T-helper 1 cell treated with Interleukin-12 subunit alpha and Interleukin-12 subunit beta and Interleukin-4 antibody, amounts not matched to agents 30 μg/mL and 1 μg/mL, for 36 hours (primary cell): ENCODE results near the gene NTNG2.

Experiments
- H3K27ac Mint-ChIP-seq: one replicate; pipeline ENCODE4 v1.8.0; 2021; ENCODE audit warnings: mild to moderate bottlenecking, mixed read lengths
- H3K27me3 Mint-ChIP-seq: one replicate; pipeline ENCODE4 v1.8.0; 2021; ENCODE audit warnings: low read depth, mixed read lengths
- H3K36me3 Mint-ChIP-seq: one replicate; pipeline ENCODE4 v1.8.0; 2021; ENCODE audit warnings: low read depth, mixed read lengths
- H3K4me1 Mint-ChIP-seq: one replicate; pipeline ENCODE4 v1.8.0; 2021; ENCODE audit warnings: low read depth, mixed read lengths
- H3K4me3 Mint-ChIP-seq: one replicate; pipeline ENCODE4 v1.8.0; 2021; ENCODE audit warnings: mild to moderate bottlenecking, moderate library complexity, mixed read lengths
- H3K9me3 Mint-ChIP-seq: one replicate; pipeline ENCODE4 v1.8.0; 2021; ENCODE audit warnings: mixed read lengths

The NTNG2 gene

GRCh38 chr9:132171702-132172101 is 9.8 kb downstream of the NTNG2 start:
- H3K4me1 Mint-ChIP-seq: peaks cover 4% of the 10 kb centered on the region
- peaks cover 6% of the 10 kb centered on the region for H3K36me3 Mint-ChIP-seq
- H3K27me3 Mint-ChIP-seq: peaks cover 6% of the 10 kb centered on the region
- no peak overlapping the region for H3K27ac Mint-ChIP-seq
- H3K4me3 Mint-ChIP-seq: no peak overlapping the region
- H3K9me3 Mint-ChIP-seq: no peaks in the 10 kb centered on the region

DNA sequence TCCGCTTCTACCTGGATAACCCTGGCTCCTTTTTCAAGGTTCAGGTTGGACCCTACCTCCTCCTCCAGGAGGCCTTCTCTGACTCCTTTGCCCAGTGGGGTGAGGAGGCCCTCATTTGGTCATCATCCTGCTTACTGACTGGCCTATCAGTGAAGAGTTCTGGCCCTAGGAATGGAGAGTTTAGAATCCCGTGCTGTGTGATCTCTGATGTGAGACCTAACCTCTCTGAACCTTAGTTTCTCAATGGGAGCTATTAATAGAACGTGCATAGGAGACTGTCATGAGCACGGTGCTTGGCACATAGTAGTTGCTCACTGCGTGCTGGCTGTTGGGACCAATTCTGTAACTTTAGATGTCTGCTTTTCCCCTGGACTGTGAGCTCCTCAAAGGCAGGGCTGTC is 10.3 kb downstream of the NTNG2 start:
- Mint-ChIP-seq H3K9me3 (no peaks in the 10 kb centered on the region), H3K36me3 (peaks cover 6% of the 10 kb centered on the region), H3K4me1 (peaks cover 4% of the 10 kb centered on the region), H3K4me3 (no peak overlapping the region), H3K27ac (no peak overlapping the region), H3K27me3 (peaks cover 4% of the 10 kb centered on the region)

GRCh38 chr9:132175431-132175830 is 13.6 kb downstream of the NTNG2 start:
- Mint-ChIP-seq H3K4me1 (no peaks in the 10 kb centered on the region), H3K4me3 (no peak overlapping the region), H3K27ac (no peak overlapping the region), H3K36me3 (peaks cover 6% of the 10 kb centered on the region), H3K9me3 (no peaks in the 10 kb centered on the region), H3K27me3 (no peaks in the 10 kb centered on the region)

DNA sequence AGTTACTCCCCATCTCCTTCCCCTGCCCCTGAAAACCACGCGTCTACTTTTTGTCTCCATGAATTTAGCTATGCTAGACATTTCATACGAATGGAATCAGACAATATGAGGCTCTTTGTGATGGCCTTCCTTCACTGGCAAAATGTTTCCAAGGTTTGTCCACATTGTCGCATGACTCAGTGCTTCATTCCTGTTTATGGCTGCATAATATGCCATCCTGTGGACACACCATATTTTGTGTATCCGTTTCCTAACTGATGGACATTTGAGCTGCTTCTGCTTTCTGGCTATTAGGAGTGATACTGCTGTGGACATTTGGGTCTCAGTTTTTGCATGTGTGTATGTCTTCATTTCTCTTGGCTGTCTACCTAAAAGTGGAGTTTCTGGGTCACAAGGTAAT is 14.5 kb downstream of the NTNG2 start:
- no peaks in the 10 kb centered on the region for H3K9me3 Mint-ChIP-seq
- H3K4me3 Mint-ChIP-seq: no peak overlapping the region
- peaks cover 6% of the 10 kb centered on the region for H3K36me3 Mint-ChIP-seq
- H3K27ac Mint-ChIP-seq: no peak overlapping the region
- no peaks in the 10 kb centered on the region for H3K4me1 Mint-ChIP-seq
- H3K27me3 Mint-ChIP-seq: no peaks in the 10 kb centered on the region

DNA sequence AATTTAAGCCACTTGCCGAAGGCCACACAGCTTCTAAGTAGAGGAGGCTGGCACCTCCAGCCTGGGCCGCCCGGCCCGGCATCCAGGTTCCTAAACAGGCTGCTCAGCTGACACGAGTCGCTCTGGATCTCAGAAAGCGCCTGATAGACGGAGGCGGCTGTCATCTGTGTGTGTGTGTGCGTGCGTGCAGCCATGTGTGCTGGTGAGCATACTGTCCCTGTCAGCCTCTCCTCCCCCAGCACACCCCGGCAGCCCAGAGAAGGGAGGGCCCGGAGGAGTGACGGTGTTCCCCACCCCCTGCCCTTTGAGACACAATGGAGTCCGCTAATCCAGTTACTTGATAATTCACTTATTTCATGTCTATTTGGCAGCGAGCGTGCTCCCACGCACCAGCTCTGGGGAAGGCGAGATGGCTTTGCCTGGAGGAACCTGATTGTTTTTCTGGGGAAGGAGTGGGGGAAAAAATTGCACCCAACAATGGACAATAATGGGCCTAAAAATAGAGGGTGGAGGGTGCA is 20.0 kb downstream of the NTNG2 start:
- no peaks in the 10 kb centered on the region for H3K4me1 Mint-ChIP-seq
- peaks cover 5% of the 10 kb centered on the region for H3K27me3 Mint-ChIP-seq
- no peak overlapping the region for H3K27ac Mint-ChIP-seq
- no peaks in the 10 kb centered on the region for H3K36me3 Mint-ChIP-seq
- H3K9me3 Mint-ChIP-seq: no peaks in the 10 kb centered on the region
- no peak overlapping the region for H3K4me3 Mint-ChIP-seq

GRCh38 chr9:132182314-132183091 is 20.6 kb downstream of the NTNG2 start:
- no peak overlapping the region for H3K4me3 Mint-ChIP-seq
- H3K36me3 Mint-ChIP-seq: no peaks in the 10 kb centered on the region
- no peaks in the 10 kb centered on the region for H3K9me3 Mint-ChIP-seq

DNA sequence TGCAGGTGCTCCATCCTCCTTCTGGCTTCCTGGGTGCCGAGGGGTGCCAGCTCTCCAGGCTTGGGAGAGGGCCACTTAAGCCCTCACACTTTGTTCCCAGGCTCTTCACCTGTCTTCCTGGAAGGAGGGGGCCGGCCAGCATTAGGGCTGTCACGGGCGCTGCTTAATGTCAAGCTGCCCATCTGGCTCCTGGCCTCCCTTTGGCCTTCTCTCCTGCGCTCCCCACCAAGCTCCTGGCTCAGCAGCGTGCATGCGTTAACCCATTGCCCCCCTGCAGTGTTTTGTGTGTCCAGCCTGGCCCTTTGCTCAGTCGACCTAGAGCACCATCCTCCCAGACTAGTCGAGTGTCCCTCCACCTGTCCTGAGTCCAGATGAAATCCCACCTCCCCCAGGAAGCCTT is 21.3 kb downstream of the NTNG2 start:
- H3K9me3 Mint-ChIP-seq: no peaks in the 10 kb centered on the region
- H3K4me1 Mint-ChIP-seq: no peaks in the 10 kb centered on the region
- H3K27ac Mint-ChIP-seq: no peak overlapping the region
- H3K36me3 Mint-ChIP-seq: no peaks in the 10 kb centered on the region
- H3K4me3 Mint-ChIP-seq: no peak overlapping the region
- peaks cover 5% of the 10 kb centered on the region for H3K27me3 Mint-ChIP-seq

More at GRCh38 chr9:132182314-132183091, 20.6 kb downstream of the NTNG2 start:
- Mint-ChIP-seq H3K4me1 (no peaks in the 10 kb centered on the region), H3K27ac (no peak overlapping the region), H3K27me3 (peaks cover 5% of the 10 kb centered on the region)

DNA sequence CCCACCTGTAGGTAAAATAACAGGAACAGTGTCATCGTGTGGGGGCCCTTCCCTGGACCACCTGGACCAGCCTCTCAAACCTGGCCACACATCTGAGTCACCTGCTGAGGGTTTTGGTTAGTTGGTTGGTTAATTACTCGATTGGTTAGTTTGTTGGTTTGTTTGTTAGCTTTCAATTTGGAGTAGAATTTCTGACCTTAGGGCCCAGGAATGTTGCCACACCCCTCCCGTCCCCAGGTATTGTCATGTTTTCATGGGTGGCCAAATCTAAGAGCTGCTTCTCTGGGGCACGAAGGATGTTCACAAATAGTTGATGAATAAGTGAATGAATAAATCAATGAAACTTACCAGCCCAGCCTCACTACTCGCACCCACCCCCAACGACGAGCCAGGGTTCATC is 21.9 kb downstream of the NTNG2 start:
- Mint-ChIP-seq H3K4me1 (no peaks in the 10 kb centered on the region), H3K27me3 (peaks cover 5% of the 10 kb centered on the region), H3K27ac (no peak overlapping the region), H3K9me3 (no peaks in the 10 kb centered on the region), H3K36me3 (no peaks in the 10 kb centered on the region), H3K4me3 (no peak overlapping the region)

DNA sequence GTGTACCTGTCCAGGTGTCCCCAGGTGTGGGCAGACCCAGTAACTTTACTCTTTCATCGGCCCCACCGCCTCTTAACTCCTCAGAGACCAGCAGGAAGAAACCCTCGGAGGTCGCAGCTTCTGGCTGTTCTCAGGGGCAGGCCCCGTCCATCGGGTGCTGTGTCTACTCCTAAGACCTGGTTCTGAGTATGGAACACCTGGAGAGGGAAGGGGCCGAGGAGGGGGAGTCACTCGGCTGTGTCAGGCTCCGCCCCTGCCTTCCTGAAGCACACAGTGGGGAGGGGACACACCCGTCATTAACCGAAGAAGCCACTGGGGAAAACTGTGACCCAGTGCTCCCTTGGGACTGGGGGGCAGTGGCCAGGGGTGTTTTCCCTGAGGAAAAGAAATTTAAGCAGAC is 22.3 kb downstream of the NTNG2 start:
- peaks cover 5% of the 10 kb centered on the region for H3K27me3 Mint-ChIP-seq

DNA sequence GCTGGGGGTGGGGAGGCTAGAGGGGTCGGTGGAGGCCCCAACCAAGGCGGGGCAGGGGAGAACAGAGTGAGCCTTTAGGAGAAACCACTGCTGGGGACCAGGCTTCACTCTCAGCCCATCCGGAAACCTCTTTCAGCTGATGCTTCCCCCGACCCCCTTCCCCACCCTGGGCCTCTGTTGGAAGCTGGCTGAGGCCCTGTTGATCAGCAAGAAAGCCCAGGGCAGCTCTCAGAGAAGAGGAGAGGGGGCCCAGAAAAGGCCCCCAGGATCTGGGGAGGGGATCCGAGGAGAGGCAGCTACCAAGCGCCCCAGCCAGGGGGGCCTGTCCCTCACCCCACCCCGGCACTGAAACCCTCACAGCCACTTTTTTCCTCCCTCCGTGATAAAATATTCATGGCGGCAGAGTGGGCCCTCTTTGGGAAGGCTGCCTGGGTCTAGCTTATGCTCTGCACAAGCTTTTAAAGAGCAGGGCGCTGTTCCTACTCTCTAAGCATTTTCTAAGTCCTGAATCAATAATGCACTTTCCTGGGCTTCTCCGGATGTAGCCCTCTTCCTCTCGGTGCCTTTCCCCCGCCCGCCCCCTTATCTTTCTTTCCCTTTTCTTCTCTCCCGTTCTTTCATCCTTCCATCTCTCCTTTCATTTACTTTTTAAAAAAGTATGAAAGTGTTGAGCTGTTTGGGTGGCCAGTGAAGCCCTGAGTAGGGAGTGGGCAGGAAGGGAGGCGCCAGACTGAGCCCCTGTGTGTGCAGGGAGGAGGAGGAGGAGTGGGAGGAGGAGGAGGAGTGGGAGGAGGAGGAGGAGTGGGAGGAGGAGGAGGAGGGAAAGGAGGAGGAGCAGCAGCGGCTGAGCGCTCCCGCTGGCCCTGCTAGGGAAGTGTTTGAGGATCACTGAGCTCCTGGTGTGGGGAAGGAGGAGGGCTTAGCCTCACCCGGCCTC is 23.5 kb downstream of the NTNG2 start:
- Mint-ChIP-seq H3K27me3 (peaks cover 5% of the 10 kb centered on the region), H3K27ac (no peak overlapping the region), H3K36me3 (no peaks in the 10 kb centered on the region), H3K4me3 (no peak overlapping the region), H3K4me1 (no peaks in the 10 kb centered on the region), H3K9me3 (no peaks in the 10 kb centered on the region)

More for the DNA sequence above, 22.3 kb downstream of the NTNG2 start:
- Mint-ChIP-seq H3K4me1 (no peaks in the 10 kb centered on the region), H3K27ac (no peak overlapping the region), H3K4me3 (no peak overlapping the region), H3K9me3 (no peaks in the 10 kb centered on the region), H3K36me3 (no peaks in the 10 kb centered on the region)

- peaks cover 5% of the 10 kb centered on the region for H3K27me3 Mint-ChIP-seq
- H3K27ac Mint-ChIP-seq: no peak overlapping the region
- H3K4me1 Mint-ChIP-seq: no peaks in the 10 kb centered on the region
- H3K9me3 Mint-ChIP-seq: no peaks in the 10 kb centered on the region
- H3K4me3 Mint-ChIP-seq: no peak overlapping the region
- no peaks in the 10 kb centered on the region for H3K36me3 Mint-ChIP-seq
Observed at GRCh38 chr9:132187121-132187620, 25.3 kb downstream of the NTNG2 start.

DNA sequence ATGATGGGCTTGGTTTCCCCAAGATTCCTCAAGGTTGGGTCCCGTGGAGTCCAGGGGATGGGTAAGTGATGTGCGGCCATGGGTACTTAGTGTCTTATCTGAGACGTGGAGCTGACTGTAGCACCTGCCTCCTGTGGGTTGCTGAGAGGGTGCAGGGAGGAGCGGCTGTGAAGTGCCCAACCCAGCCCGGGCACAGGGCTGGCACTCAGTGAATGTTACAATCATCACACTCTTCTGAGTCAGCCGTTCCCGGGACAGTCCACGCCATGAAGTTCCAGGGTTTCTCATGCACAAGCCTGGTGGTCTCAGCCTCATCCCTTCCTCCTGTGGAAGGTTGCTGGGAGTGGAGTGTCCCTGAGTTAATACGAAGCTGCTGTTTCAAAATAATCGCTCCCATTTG is 29.1 kb downstream of the NTNG2 start:
- Mint-ChIP-seq H3K4me1 (no peaks in the 10 kb centered on the region), H3K36me3 (no peaks in the 10 kb centered on the region), H3K4me3 (no peak overlapping the region), H3K27me3 (no peaks in the 10 kb centered on the region), H3K9me3 (no peaks in the 10 kb centered on the region), H3K27ac (no peak overlapping the region)

- Mint-ChIP-seq H3K27ac (no peak overlapping the region), H3K36me3 (no peaks in the 10 kb centered on the region), H3K4me3 (no peak overlapping the region), H3K4me1 (no peaks in the 10 kb centered on the region), H3K9me3 (no peaks in the 10 kb centered on the region), H3K27me3 (no peaks in the 10 kb centered on the region)
Observed at GRCh38 chr9:132192728-132193127, 30.9 kb downstream of the NTNG2 start.

- Mint-ChIP-seq H3K9me3 (no peaks in the 10 kb centered on the region), H3K4me1 (no peaks in the 10 kb centered on the region), H3K27ac (no peak overlapping the region), H3K27me3 (no peaks in the 10 kb centered on the region), H3K36me3 (no peaks in the 10 kb centered on the region), H3K4me3 (no peak overlapping the region)
Observed at GRCh38 chr9:132193227-132194124, 31.6 kb downstream of the NTNG2 start.
